GM23338 (cell line): ENCODE measurements around the gene USP19. TPM values are rescaled to one million over a fixed set of nuclear protein-coding genes. Genes with fewer than 3 reads are reported as not detected.

Experiments used
- ATAC-seq: fragments of 200-7000 bp; cut with Tn5 transposase; 3 replicates; pipeline ENCODE4 v1.9.1; 2020
- DNase-seq: peaks from one replicate; pipeline ENCODE4 v3.0.0-alpha.2; 2015; ENCODE audit warnings: low spot score
- H2AFZ ChIP-seq: fragments of 200-600 bp; sonication (generic); 2 replicates; pipeline ENCODE4 v1.8.0; 2016; ENCODE audit warnings: antibody characterized with exemption, mild to moderate bottlenecking, moderate library complexity
- H3F3A ChIP-seq: fragments of 200-600 bp; sonication (generic); replicated peaks from 2 replicates; pipeline ENCODE4 v1.8.0; 2017; ENCODE audit warnings: antibody characterized with exemption, mixed run types, low read depth
- H3K27ac ChIP-seq: fragments of 200-600 bp; sonication (generic); 2 replicates; pipeline ENCODE4 v1.6.1; 2016; ENCODE audit warnings: low read depth
- H3K27me3 ChIP-seq: fragments of 200-600 bp; sonication (generic); 2 replicates; pipeline ENCODE4 v1.8.0; 2016; ENCODE audit warnings: mild to moderate bottlenecking, mixed run types, moderate library complexity; ENCODE audit not compliant: insufficient read depth
- H3K36me3 ChIP-seq: fragments of 200-600 bp; sonication (generic); 2 replicates; pipeline ENCODE4 v1.8.0; 2016; ENCODE audit warnings: mild to moderate bottlenecking; ENCODE audit not compliant: insufficient read depth
- H3K4me1 ChIP-seq: fragments of 200-600 bp; sonication (generic); 2 replicates; pipeline ENCODE4 v1.8.0; 2016; ENCODE audit warnings: mild to moderate bottlenecking, moderate library complexity; ENCODE audit not compliant: insufficient read depth
- H3K4me2 ChIP-seq: fragments of 200-600 bp; sonication (generic); 2 replicates; pipeline ENCODE4 v1.7.1; 2017; ENCODE audit warnings: mixed run types
- H3K4me3 ChIP-seq: fragments of 200-600 bp; sonication (generic); 2 replicates; pipeline ENCODE4 v1.6.1; 2016; ENCODE audit warnings: mixed run types
- H3K79me2 ChIP-seq: fragments of 200-600 bp; sonication (generic); replicated peaks from 2 replicates; pipeline ENCODE4 v1.8.0; 2017; ENCODE audit warnings: mild to moderate bottlenecking; ENCODE audit not compliant: insufficient read depth
- H3K9me2 ChIP-seq: fragments of 200-600 bp; sonication (generic); 2 replicates; pipeline ENCODE4 v1.8.0; 2017; ENCODE audit not compliant: insufficient read depth
- H4K20me1 ChIP-seq: fragments of 200-600 bp; sonication (generic); replicated peaks from 2 replicates; pipeline ENCODE4 v1.8.0; 2017; ENCODE audit warnings: mild to moderate bottlenecking; ENCODE audit not compliant: insufficient read depth
- H3K27ac Mint-ChIP-seq: 2 replicates; pipeline ENCODE4 v1.8.0; 2020; ENCODE audit warnings: inconsistent platforms, mild to moderate bottlenecking, moderate library complexity, mixed read lengths
- H3K27me3 Mint-ChIP-seq: 3 replicates; pipeline ENCODE4 v1.8.0; 2022; ENCODE audit warnings: low read depth, mild to moderate bottlenecking, moderate library complexity, mixed read lengths, inconsistent platforms; ENCODE audit not compliant: insufficient read depth, poor library complexity
- H3K36me3 Mint-ChIP-seq: 3 replicates; pipeline ENCODE4 v1.8.0; 2021; ENCODE audit warnings: low read depth, mild to moderate bottlenecking, inconsistent platforms, moderate library complexity, mixed read lengths
- H3K4me1 Mint-ChIP-seq: 3 replicates; pipeline ENCODE4 v1.8.0; 2020; ENCODE audit warnings: mild to moderate bottlenecking, inconsistent platforms, mixed read lengths
- H3K4me3 Mint-ChIP-seq: 3 replicates; pipeline ENCODE4 v1.8.0; 2021; ENCODE audit warnings: moderate library complexity, mild to moderate bottlenecking, inconsistent platforms, mixed read lengths
- H3K9me3 Mint-ChIP-seq: 3 replicates; pipeline ENCODE4 v1.8.0; 2020; ENCODE audit warnings: moderate library complexity, mild to moderate bottlenecking, inconsistent platforms, mixed read lengths
- CREB1 ChIP-seq: fragments of 250-450 bp; sonication (Bioruptor Pico); IDR thresholded peaks from 2 replicates; pipeline ENCODE4 v1.5.0; 2020; ENCODE audit warnings: low read depth, mild to moderate bottlenecking, moderate library complexity
- ETS1 ChIP-seq: IDR thresholded peaks from 2 replicates; pipeline ENCODE4 v1.6.1; 2016; ENCODE audit warnings: antibody characterized with exemption
- EZH2 ChIP-seq: fragments of 200-600 bp; sonication (generic); IDR thresholded peaks from one replicate; pipeline ENCODE4 v1.8.0; 2017; ENCODE audit warnings: antibody characterized with exemption, mild to moderate bottlenecking, low read depth; ENCODE audit not compliant: unreplicated experiment
- EZH2phosphoT487 ChIP-seq: fragments of 200-600 bp; sonication (generic); IDR thresholded peaks from one replicate; pipeline ENCODE4 v1.8.1; 2018; ENCODE audit warnings: antibody characterized with exemption; ENCODE audit not compliant: unreplicated experiment
- JUNB ChIP-seq: IDR thresholded peaks from one replicate; pipeline ENCODE4 v1.6.1; 2016; ENCODE audit warnings: antibody characterized with exemption; ENCODE audit not compliant: unreplicated experiment
- NANOG ChIP-seq: IDR thresholded peaks from 2 replicates; pipeline ENCODE4 v1.6.1; 2016; ENCODE audit warnings: antibody characterized with exemption, borderline replicate concordance
- POLR2AphosphoS5 ChIP-seq: IDR thresholded peaks from 2 replicates; pipeline ENCODE4 v1.6.1; 2016; ENCODE audit warnings: antibody characterized with exemption, low read depth
- STAT1 ChIP-seq: IDR thresholded peaks from one replicate; pipeline ENCODE4 v1.6.1; 2016; ENCODE audit warnings: antibody characterized with exemption; ENCODE audit not compliant: unreplicated experiment
- ZNF331 ChIP-seq: fragments of 250-450 bp; sonication (Bioruptor Pico); IDR thresholded peaks from 2 replicates; pipeline ENCODE4 v1.5.0; 2020; ENCODE audit warnings: low read depth, mild to moderate bottlenecking, moderate library complexity
- polyA plus RNA-seq: library from polyadenylated mRNA; unstranded; fragments of >200 nt; fragmentation: Nextera tagmentation; extraction: Ambion mirVana; gene quantifications from 2 replicates; pipeline ENCODE4 v1.2.1, GENCODE V29; 2016
- total RNA-seq: library from RNA; depleted of rRNA; stranded (reverse); fragments of >200 nt; shearing (Covaris generic); gene quantifications from 2 replicates; pipeline ENCODE4 v1.2.3, GENCODE V29; 2014
- TF ChIP-seq, protein P1 (sequence below): IDR thresholded peaks from one replicate; pipeline ENCODE4 v1.6.1; 2018; ENCODE audit warnings: antibody characterized with exemption; ENCODE audit not compliant: unreplicated experiment
- TF ChIP-seq, protein P2 (sequence below), 2 experiments: fragments of 200-600 bp in 1 of 2; sonication (generic) in 1 of 2; conservative IDR thresholded peaks; 2 replicates each; pipeline versions ENCODE4 v1.5.1 to v1.6.1; 2016 to 2017; ENCODE audit warnings: antibody characterized with exemption in 2 of 2, low read depth in 2 of 2, mild to moderate bottlenecking in 2 of 2, moderate library complexity in 1 of 2
- TF ChIP-seq, protein P3 (sequence below): fragments of 250-450 bp; sonication (Bioruptor Pico); IDR thresholded peaks from 2 replicates; pipeline ENCODE4 v1.5.0; 2020; ENCODE audit warnings: mild to moderate bottlenecking, moderate library complexity

Gene USP19
- total and polyA plus RNA-seq, 2 experiments from 2014 or later: 13.2 to 62.0 TPM

DNA sequence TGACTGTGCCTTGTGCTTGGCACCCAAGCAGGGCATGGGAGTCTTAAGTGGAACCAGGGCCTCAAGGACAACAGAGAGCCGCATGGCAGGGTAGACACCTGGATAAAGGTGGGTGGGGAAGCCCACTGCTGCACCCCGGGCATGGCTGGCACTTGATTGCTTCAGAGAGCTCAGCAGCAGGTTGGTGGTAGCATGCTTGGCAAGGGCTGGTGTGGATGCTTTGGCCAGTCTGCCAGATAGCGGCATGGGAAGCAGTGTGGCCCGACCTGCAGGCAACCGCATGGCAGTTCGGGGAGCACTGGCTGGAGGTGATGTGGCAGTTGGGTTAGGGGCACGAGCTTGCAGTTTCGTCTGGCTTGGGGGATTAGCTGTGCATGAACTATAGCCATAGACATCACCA is 43.0 kb upstream of the USP19 start:
- Histone ChIP-seq H3K4me1 (peaks cover 14% of the 10 kb centered on the region), H3K27ac (no peak overlapping the region), H3K4me3 (no peak overlapping the region), H3K4me2 (no peak overlapping the region), H3F3A (0 out of 2 replicates have a peak, but pooled peaks cover 3% of the 10 kb centered on the region), H3K79me2 (peaks cover 18% of the 10 kb centered on the region), H2AFZ (no peak overlapping the region), H3K9me2 (peaks cover 8% of the 10 kb centered on the region; the same call in 1 of the 2 replicates), H3K36me3 (no peaks in the 10 kb centered on the region; the same call in 1 of the 2 replicates), H3K27me3 (no peaks in the 10 kb centered on the region), H4K20me1 (peaks cover 10% of the 10 kb centered on the region)
- Mint-ChIP-seq H3K4me3 (no peak overlapping the region), H3K27ac (no peak overlapping the region), H3K27me3 (peaks cover 5% of the 10 kb centered on the region), H3K36me3 (peaks cover 26% of the 10 kb centered on the region), H3K9me3 (no peaks in the 10 kb centered on the region), H3K4me1 (peaks cover 13% of the 10 kb centered on the region)
- DNase-seq (no peak), ATAC-seq (no peak)
- TF ChIP-seq CREB1 (CRISPR knock-in tag): no peak
- no peak for TF ChIP-seq ETS1
- TF ChIP-seq STAT1: no peak
- TF ChIP-seq JUNB: no peak
- TF ChIP-seq, protein P1, sequence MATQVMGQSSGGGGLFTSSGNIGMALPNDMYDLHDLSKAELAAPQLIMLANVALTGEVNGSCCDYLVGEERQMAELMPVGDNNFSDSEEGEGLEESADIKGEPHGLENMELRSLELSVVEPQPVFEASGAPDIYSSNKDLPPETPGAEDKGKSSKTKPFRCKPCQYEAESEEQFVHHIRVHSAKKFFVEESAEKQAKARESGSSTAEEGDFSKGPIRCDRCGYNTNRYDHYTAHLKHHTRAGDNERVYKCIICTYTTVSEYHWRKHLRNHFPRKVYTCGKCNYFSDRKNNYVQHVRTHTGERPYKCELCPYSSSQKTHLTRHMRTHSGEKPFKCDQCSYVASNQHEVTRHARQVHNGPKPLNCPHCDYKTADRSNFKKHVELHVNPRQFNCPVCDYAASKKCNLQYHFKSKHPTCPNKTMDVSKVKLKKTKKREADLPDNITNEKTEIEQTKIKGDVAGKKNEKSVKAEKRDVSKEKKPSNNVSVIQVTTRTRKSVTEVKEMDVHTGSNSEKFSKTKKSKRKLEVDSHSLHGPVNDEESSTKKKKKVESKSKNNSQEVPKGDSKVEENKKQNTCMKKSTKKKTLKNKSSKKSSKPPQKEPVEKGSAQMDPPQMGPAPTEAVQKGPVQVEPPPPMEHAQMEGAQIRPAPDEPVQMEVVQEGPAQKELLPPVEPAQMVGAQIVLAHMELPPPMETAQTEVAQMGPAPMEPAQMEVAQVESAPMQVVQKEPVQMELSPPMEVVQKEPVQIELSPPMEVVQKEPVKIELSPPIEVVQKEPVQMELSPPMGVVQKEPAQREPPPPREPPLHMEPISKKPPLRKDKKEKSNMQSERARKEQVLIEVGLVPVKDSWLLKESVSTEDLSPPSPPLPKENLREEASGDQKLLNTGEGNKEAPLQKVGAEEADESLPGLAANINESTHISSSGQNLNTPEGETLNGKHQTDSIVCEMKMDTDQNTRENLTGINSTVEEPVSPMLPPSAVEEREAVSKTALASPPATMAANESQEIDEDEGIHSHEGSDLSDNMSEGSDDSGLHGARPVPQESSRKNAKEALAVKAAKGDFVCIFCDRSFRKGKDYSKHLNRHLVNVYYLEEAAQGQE: no peak
- TF ChIP-seq EZH2: no peak
- TF ChIP-seq, protein P2, sequence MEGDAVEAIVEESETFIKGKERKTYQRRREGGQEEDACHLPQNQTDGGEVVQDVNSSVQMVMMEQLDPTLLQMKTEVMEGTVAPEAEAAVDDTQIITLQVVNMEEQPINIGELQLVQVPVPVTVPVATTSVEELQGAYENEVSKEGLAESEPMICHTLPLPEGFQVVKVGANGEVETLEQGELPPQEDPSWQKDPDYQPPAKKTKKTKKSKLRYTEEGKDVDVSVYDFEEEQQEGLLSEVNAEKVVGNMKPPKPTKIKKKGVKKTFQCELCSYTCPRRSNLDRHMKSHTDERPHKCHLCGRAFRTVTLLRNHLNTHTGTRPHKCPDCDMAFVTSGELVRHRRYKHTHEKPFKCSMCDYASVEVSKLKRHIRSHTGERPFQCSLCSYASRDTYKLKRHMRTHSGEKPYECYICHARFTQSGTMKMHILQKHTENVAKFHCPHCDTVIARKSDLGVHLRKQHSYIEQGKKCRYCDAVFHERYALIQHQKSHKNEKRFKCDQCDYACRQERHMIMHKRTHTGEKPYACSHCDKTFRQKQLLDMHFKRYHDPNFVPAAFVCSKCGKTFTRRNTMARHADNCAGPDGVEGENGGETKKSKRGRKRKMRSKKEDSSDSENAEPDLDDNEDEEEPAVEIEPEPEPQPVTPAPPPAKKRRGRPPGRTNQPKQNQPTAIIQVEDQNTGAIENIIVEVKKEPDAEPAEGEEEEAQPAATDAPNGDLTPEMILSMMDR (conservative IDR thresholded peaks at IDR 0.05; ENCODE audit: low read depth in 2 of 2): no peak
- TF ChIP-seq, protein P3, sequence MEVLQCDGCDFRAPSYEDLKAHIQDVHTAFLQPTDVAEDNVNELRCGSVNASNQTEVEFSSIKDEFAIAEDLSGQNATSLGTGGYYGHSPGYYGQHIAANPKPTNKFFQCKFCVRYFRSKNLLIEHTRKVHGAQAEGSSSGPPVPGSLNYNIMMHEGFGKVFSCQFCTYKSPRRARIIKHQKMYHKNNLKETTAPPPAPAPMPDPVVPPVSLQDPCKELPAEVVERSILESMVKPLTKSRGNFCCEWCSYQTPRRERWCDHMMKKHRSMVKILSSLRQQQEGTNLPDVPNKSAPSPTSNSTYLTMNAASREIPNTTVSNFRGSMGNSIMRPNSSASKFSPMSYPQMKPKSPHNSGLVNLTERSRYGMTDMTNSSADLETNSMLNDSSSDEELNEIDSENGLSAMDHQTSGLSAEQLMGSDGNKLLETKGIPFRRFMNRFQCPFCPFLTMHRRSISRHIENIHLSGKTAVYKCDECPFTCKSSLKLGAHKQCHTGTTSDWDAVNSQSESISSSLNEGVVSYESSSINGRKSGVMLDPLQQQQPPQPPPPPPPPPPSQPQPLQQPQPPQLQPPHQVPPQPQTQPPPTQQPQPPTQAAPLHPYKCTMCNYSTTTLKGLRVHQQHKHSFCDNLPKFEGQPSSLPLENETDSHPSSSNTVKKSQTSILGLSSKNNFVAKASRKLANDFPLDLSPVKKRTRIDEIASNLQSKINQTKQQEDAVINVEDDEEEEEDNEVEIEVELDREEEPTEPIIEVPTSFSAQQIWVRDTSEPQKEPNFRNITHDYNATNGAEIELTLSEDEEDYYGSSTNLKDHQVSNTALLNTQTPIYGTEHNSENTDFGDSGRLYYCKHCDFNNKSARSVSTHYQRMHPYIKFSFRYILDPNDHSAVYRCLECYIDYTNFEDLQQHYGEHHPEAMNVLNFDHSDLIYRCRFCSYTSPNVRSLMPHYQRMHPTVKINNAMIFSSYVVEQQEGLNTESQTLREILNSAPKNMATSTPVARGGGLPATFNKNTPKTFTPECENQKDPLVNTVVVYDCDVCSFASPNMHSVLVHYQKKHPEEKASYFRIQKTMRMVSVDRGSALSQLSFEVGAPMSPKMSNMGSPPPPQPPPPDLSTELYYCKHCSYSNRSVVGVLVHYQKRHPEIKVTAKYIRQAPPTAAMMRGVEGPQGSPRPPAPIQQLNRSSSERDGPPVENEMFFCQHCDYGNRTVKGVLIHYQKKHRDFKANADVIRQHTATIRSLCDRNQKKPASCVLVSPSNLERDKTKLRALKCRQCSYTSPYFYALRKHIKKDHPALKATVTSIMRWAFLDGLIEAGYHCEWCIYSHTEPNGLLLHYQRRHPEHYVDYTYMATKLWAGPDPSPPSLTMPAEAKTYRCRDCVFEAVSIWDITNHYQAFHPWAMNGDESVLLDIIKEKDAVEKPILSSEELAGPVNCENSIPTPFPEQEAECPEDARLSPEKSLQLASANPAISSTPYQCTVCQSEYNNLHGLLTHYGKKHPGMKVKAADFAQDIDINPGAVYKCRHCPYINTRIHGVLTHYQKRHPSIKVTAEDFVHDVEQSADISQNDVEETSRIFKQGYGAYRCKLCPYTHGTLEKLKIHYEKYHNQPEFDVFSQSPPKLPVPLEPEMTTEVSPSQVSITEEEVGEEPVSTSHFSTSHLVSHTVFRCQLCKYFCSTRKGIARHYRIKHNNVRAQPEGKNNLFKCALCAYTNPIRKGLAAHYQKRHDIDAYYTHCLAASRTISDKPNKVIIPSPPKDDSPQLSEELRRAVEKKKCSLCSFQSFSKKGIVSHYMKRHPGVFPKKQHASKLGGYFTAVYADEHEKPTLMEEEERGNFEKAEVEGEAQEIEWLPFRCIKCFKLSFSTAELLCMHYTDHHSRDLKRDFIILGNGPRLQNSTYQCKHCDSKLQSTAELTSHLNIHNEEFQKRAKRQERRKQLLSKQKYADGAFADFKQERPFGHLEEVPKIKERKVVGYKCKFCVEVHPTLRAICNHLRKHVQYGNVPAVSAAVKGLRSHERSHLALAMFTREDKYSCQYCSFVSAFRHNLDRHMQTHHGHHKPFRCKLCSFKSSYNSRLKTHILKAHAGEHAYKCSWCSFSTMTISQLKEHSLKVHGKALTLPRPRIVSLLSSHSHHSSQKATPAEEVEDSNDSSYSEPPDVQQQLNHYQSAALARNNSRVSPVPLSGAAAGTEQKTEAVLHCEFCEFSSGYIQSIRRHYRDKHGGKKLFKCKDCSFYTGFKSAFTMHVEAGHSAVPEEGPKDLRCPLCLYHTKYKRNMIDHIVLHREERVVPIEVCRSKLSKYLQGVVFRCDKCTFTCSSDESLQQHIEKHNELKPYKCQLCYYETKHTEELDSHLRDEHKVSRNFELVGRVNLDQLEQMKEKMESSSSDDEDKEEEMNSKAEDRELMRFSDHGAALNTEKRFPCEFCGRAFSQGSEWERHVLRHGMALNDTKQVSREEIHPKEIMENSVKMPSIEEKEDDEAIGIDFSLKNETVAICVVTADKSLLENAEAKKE (CRISPR knock-in tag): no peak
- TF ChIP-seq EZH2phosphoT487: no peak
- no peak for TF ChIP-seq POLR2AphosphoS5
- no peak for TF ChIP-seq ZNF331 (CRISPR knock-in tag)
- TF ChIP-seq NANOG: no peak
